NCI-H69 (cell line): Measurements from ENCODE around the gene TMEM175.

ENCODE experiments used
- DNase-seq: peaks from one replicate; lab custom pipeline; 2025; lab: John Stamatoyannopoulos, UW

Gene TMEM175, protein sequence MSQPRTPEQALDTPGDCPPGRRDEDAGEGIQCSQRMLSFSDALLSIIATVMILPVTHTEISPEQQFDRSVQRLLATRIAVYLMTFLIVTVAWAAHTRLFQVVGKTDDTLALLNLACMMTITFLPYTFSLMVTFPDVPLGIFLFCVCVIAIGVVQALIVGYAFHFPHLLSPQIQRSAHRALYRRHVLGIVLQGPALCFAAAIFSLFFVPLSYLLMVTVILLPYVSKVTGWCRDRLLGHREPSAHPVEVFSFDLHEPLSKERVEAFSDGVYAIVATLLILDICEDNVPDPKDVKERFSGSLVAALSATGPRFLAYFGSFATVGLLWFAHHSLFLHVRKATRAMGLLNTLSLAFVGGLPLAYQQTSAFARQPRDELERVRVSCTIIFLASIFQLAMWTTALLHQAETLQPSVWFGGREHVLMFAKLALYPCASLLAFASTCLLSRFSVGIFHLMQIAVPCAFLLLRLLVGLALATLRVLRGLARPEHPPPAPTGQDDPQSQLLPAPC

DNA sequence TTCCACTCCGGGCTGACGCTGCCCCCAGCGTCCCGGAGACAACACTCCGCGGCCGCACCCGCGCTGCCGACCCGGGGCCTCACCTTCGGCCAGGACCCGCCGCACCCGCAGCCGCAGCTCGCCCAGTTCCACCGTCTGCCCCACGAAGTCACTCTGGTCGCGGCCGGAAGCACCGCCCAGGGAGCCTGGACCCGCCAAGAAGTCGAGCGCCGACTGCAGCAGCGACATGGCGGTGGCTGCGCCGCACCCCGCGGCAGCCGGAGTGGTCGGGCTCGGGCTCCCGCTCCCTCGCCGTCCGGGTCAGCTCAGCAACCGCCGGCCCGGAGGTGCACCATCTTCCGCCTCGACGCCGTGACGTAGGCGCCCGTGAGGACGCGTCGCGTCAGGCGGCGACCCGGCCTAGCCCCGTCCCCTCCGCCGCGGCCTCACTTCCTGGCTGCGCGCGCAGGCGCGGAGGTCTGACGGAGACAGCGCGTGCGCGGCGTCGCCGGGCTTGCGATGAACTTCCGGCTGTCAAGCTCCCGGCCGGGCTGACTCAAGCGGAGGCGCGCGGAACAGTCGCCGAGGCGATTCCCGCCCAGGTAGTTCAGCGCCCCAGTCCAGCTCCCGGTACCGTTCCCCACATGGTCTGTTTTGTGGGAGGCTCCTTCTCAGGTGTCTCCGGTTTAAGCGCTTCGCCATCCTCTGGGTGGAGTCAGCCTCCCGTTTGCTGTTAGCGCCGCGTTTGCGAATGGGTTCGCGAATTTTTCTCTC is at the start of gene TMEM175, which contains the start of gene GAK:
Gene TMEM175 (plus strand): TSS at position 501 of the 753 bp plus-strand sequence. CDS start 15,280 bp downstream, outside the sequence.
Gene GAK (minus strand): TSS at position 357 of the 753 bp plus-strand sequence. CDS start 129 bp downstream, at position 228.
- peak; percentile 93 for DNase-seq

DNA sequence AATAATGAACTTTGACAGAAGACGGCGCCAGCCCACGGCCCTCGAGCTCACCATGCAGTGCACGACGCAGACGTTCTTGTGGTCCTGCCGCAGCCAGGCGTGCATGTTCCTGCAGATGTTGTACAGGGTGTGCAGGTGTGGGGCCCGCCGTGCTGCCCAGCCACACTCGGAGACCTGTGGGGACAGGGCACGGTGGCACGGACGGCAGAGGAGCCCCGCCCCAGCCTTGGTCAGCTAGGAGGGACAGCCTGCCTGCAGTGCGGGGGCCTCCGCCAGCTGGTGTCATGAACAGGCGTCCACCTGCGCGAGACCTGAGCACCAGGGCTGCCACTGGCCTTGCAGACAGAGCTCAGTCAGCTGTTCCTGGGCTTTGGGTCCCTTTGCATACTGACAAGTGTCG is 49.6 kb upstream of the TMEM175 start:
- DNase-seq: no peak

DNA sequence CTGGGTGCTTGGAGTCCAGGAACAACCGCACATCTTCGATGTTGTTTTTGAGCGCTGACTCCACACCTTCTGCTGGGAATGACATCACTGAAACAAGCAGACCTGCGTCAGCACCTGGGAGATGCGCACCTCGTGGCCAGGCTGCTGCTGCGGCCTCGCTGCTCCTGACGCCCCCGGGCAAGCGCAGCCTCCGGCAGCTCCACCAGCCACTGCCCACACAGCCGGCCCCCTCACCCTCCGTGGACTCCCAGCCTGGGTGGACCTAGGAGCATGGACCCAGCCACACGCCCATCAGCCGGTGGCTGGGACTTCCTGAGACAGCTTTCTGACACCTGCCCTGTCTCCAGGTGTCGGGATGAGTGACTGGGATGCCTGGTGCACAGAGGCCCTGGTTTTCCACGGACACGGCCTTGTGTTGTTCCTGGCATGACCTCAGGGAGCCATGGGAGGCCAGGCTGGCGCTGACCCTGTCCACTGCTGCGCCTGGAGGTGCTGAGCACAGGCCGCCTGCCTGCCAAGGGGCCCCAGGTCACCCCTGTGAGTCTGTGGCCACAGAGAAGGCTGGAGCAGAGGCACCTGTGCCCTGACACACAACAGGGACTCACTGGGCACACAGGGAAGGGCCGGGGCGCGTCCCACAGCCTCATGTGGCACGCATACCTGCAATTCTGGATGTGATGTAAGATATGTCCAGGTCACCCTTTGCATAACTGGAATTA is 48.7 kb upstream of the TMEM175 start:
- DNase-seq: no peak

DNA sequence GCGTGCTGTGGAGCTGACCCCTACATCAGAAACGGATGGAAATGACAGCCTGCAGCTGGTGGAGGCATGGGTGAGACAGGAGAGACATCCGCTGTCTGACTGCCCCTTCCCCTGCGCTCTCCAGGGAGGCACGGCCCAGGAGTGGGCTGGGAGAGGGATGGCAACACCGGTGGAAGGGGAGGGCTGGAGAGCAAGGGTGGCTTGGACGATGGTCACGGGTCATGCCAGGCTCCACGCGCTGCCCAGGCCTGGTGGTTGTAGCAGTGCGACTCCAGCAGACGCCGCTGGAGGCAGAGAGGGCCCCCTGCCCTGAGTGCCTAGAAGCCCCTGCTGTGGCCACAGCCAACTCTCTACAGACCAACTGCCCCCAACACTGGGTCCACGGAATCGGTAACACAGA is 48.0 kb upstream of the TMEM175 start:
- no peak for DNase-seq

DNA sequence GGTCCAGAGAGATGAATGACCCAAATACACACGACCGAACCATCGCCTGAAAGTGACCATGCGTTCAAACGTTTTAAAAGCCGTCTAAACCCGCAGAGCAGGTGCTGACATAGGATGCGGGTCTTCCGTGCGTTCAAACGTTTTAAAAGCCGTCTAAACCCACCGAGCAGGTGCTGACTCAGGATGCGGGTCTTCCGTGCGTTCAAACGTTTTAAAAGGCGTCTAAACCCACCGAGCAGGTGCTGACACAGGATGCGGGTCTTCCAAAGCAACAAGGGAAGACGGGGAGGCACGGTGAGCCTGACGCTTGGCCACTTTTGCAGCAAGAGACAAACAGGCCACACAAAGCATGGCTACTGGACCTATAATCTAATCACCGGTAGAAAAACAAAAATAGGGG is 47.4 kb upstream of the TMEM175 start:
- no peak for DNase-seq

GRCh38 chr4:885353-885752 is 46.9 kb upstream of the TMEM175 start:
- DNase-seq: no peak

DNA sequence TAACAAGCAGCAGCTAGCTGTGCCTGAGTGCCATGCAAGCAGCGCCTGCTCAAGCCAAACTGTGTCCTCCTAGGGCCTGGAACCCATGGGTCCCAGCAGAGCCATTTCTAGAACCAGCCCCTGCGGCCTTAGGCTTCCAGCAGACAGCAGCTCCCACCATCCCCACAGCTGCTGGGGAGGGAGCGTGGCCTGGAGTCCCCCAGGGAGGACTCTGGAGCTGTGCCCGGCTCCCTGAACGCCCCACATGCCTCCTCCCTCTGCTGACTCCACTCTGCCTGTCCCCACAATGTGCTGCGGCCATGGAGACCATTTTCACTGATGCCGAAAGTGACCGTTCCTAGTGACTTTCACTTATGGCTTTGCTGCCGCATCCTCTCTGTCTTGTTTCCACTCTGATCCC is 46.0 kb upstream of the TMEM175 start:
- DNase-seq: no peak

DNA sequence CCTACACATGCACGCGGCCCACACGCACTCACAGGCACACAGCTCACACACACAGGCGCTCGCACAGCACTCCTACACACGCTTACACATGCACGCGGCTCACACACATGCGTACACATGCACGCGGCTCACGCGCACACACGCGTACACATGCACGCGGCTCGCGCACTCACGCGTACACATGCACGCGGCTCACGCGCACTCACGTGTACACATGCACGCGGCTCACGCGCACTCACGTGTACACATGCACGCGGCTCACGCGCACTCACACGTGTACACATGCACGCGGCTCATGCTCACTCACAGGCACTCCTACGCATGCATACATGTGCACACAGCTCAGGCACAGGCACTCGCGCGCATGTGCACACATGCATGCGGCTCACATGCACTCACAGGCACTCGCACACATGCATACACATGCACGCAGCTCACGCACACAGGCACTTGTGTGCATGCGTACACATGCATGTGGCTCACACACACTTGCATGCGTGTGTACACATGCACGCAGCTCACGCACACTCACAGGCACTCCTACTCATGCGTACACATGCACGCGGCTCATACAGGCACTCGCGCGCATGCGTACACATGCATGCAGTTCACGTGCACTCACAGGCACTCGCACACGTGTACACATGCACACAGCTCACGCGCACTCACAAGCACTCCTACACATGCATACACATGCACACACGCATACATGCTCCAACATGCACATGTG is 45.1 kb upstream of the TMEM175 start:
- no peak for DNase-seq

- no peak for DNase-seq
Measured at GRCh38 chr4:888029-888428, 44.2 kb upstream of the TMEM175 start.

DNA sequence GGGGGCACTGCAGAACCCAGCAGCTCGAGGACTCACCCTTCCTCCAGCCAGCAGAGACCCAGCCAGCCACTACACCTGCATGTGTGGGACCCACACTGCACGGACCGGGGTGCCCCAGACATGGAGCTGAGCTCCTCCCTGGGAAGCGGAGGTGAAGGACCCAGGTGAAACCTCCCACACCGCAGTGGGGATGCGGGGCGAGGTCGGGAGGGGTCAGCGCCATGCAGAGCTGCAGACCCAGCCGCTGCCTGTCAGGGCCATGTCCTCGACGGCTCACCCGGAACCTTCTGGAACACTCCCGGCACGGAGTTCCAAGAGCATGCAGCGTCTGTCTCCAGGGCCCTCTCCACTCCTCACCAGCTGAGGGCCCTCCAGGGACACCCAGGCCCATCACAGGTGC is 42.7 kb upstream of the TMEM175 start:
- DNase-seq: no peak

DNA sequence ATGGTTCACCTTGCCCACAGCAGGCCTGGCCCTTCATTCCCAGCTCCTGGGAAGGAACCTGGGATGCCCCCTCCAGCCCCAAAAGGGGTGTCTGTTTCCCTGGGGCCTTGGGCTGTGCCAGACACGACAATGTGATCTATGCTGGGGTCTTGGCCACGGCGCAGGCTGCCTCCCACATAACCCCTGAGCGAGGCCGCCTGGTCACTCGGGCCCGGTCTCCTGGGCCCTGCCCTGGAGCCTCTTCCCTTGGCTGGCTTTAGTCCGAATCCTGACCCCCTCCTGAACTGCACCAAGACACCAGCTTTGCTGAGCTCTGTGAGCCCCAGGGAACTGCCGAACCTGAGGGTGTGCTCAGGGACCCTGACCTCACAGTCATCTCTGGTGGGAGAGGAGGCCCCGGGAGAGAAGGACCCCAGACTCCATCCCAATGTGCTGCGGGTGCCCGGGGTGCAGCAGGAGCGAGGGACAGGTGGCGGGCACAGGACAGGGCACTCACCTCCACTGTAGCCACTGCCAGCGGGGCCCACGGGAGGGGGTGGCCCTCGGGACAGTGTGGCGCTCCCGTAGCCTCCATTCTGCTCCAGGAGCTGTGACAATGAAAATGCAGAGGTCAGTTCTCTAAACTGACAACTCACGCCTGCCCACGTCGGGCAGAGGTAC is 42.1 kb upstream of the TMEM175 start:
- no peak for DNase-seq

GRCh38 chr4:891747-892146 is 40.5 kb upstream of the TMEM175 start:
- DNase-seq: peak; percentile 1

DNA sequence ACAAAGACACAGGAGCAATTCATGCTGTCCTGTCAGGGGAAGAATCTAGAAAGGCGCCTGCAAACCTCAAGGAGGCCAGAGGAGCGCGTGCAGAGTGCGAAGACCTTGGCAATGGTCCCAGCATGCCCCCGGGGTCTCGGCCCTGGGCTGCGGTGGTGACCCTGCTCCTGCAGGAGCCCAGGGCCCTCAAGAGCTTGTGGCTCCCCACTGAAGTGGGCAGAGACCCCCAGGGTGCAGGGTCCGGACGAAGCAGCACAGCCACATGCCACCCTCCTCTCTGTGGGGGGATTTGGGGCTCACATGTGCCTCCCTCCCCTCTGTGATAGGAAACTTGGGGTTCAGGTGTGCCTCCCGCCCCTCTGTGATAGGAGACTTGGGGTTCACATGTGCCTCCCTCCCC is 39.5 kb upstream of the TMEM175 start:
- no peak for DNase-seq

GRCh38 chr4:893276-893994 is 38.8 kb upstream of the TMEM175 start:
- DNase-seq: no peak

DNA sequence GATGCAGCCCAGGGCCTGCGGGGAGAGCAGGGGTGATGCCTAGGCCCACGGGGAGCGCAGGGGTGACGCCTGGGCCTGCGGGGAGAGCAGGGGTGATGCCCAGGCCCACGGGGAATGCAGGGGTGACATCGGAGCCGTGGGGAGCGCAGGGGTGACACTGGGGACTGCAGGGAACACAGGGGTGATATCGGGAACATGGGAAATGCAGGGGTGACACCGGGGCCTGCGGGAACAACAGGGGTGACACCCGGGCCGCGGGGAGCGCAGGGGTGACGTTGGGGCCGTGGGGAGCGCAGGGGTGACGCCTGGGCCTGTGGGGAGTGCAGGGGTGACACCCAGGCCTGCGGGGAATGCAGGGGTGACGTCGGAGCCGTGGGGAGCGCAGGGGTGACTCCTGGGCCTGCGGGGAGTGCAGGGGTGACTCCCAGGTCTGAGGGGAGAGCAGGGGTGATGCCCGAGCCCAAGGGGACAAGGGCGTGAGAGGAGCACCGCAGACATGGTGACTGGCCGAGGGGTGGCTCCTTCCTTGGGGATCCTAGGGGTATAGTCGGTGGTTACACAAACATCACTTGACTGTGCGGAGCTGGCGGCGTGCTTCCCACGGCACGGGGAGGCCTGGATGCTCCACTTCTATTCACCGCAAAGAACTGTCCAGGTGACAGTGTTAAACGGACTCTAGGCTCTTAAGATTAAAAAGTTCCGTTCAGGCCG is 38.1 kb upstream of the TMEM175 start:
- DNase-seq: no peak

DNA sequence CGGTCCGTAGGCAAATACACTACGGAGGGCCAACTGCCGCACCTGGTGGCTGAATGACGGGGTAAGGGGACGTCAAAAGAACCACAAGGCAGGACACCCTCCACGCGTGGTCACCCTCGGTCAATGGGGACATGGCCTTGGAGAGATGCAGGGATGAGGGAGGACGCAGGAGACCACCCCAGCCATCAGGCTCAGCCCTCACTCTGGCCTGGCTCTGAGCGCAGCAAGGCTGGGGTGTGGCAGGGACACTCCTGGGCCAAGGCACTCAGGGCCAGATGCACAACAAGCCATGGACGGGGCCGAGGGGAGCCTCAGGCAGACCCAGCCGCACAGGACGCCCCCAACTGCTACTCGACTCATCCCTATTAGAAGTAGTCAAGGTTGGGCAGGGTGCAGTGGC is 36.7 kb upstream of the TMEM175 start:
- DNase-seq: no peak

- DNase-seq: no peak
Measured at GRCh38 chr4:896216-896615, 36.0 kb upstream of the TMEM175 start.

DNA sequence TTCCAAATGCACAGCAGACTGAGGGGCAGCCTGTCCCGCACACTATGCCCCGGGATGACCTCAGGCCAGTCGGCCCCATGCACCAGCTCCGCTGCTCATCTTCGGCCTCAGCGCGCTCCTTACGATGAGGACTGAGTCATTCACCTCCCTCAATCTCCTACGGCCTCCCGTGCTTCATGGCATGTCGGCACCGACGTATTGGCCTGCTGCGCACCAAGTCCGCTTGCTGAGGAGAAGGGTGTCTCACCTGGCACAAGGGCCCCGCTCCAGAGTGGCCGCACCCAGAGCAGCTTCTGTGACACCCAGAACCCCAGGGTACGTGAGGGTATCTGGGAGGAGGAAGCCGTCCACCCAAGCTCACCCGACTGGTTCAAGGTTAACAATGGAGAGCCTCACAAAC is 35.6 kb upstream of the TMEM175 start:
- DNase-seq: no peak

DNA sequence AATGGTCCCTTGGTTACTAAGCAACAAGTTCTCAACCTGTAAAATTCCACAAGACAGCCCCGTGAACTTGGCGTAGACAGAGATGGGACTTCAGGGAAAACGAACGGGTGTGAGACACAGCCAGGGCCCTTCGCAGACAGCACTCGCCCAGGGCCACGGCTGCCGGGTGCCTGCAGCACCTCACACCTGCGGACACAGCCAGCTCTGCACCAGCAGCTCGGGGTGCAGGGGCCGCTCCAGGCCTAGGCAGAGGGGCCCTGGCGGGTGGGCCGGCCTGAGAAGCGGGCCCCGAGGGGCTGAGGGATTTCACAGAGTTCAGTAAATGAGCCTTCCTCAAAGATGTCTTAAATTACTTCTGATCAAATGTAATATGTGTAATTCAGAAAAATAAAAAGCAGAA is 34.1 kb upstream of the TMEM175 start:
- DNase-seq: no peak
